ENCODE results near the gene CCSAP. TPM values are rescaled to one million over a fixed set of nuclear protein-coding genes. Genes with fewer than 3 reads are reported as not detected.

The CCSAP gene
- total and polyA plus RNA-seq, 2 experiments from 2014 or later: 4.1 to 6.3 TPM

GRCh38 chr1:229275005-229275404 lies 67.8 kb downstream of the CCSAP start:
- Histone ChIP-seq H3K4me3 (no peak overlapping the region), H3K36me3 (no peaks in the 10 kb centered on the region), H3K9me3 (ENCODE audit: low read depth) (no peaks in the 10 kb centered on the region), H3K27ac (no peak overlapping the region), H3K4me1 (ENCODE audit: low read depth) (peaks cover 14% of the 10 kb centered on the region), H3K27me3 (no peaks in the 10 kb centered on the region)
- no peak for TF ChIP-seq CTCF (IDR thresholded peaks at IDR 0.05; ENCODE audit: low read depth, low read length)
- DNase-seq (ENCODE audit: low read depth in 1 of 2, low spot score in 1 of 2): no peak

- peak in 1 of 2 donors; percentile 30 for DNase-seq (ENCODE audit: low read depth in 1 of 2, low spot score in 1 of 2)
- Histone ChIP-seq H3K4me3 (no peak overlapping the region), H3K4me1 (ENCODE audit: low read depth) (peaks cover 14% of the 10 kb centered on the region), H3K27ac (no peak overlapping the region), H3K27me3 (no peaks in the 10 kb centered on the region), H3K36me3 (no peaks in the 10 kb centered on the region), H3K9me3 (ENCODE audit: low read depth) (no peaks in the 10 kb centered on the region)
- TF ChIP-seq CTCF (IDR thresholded peaks at IDR 0.05; ENCODE audit: low read depth, low read length): no peak
These were observed 69.2 kb downstream of the CCSAP start for GRCh38 chr1:229273507-229274232.

GRCh38 chr1:229272164-229273158 lies 70.4 kb downstream of the CCSAP start:
- Histone ChIP-seq H3K36me3 (no peaks in the 10 kb centered on the region), H3K9me3 (ENCODE audit: low read depth) (no peaks in the 10 kb centered on the region), H3K4me3 (peak overlapping the region; percentile 85), H3K4me1 (ENCODE audit: low read depth) (peaks cover 14% of the 10 kb centered on the region), H3K27me3 (no peaks in the 10 kb centered on the region), H3K27ac (no peak overlapping the region)
- DNase-seq (ENCODE audit: low read depth in 1 of 2, low spot score in 1 of 2): no peak
- TF ChIP-seq CTCF (IDR thresholded peaks at IDR 0.05; ENCODE audit: low read depth, low read length): no peak

GRCh38 chr1:229271448-229272159 lies 71.2 kb downstream of the CCSAP start:
- no peaks in the 10 kb centered on the region for H3K36me3 ChIP-seq

More at GRCh38 chr1:229271448-229272159, 71.2 kb downstream of the CCSAP start:
- H3K9me3 ChIP-seq (ENCODE audit: low read depth): no peaks in the 10 kb centered on the region
- no peaks in the 10 kb centered on the region for H3K27me3 ChIP-seq
- peaks cover 14% of the 10 kb centered on the region for H3K4me1 ChIP-seq (ENCODE audit: low read depth)
- TF ChIP-seq CTCF (IDR thresholded peaks at IDR 0.05; ENCODE audit: low read depth, low read length): peak; percentile 10
- peak overlapping the region; percentile 85 for H3K4me3 ChIP-seq
- peak; percentile 38 to 60 for DNase-seq (ENCODE audit: low read depth in 1 of 2, low spot score in 1 of 2)
- peak overlapping the region; percentile 76 for H3K27ac ChIP-seq

Other genes starting within 250 kb of the CCSAP start
- gene RAB4A, start 71.9 kb downstream of the CCSAP start, total RNA-seq: 43.2 and 64.8 TPM in 2 replicates
- gene RAB4A, start 71.9 kb downstream of the CCSAP start, polyA plus RNA-seq: 60.7 and 69.7 TPM in 2 replicates
- 18.7 and 1,099 TPM in 2 replicates for gene ACTA1, start 91.0 kb upstream of the CCSAP start, total RNA-seq
- gene ACTA1, start 91.0 kb upstream of the CCSAP start, polyA plus RNA-seq: 38.5 and 1,977 TPM in 2 replicates
- 60.2 and 67.4 TPM in 2 replicates for gene NUP133, start 165.3 kb upstream of the CCSAP start, total RNA-seq
- 32.5 and 33.6 TPM in 2 replicates for gene NUP133, start 165.3 kb upstream of the CCSAP start, polyA plus RNA-seq
- 13.6 and 19.3 TPM in 2 replicates for gene ABCB10, start 215.7 kb upstream of the CCSAP start, total RNA-seq
- gene ABCB10, start 215.7 kb upstream of the CCSAP start, polyA plus RNA-seq: 17.0 and 22.6 TPM in 2 replicates

Data from cardiac muscle cell (in vitro differentiated cells and primary cell).